HEK293 (cell line): ENCODE measurements around the gene STRA8.

Source experiments
- CTCF ChIP-seq: fragments of 450-650 bp; formaldehyde crosslinking; IDR thresholded peaks from 2 replicates; pipeline ENCODE4 v1.5.1; 2016; ENCODE audit warnings: missing biosample characterization, missing genetic modification characterization
- KLF10 ChIP-seq: fragments of 450-650 bp; IDR thresholded peaks from 2 replicates; pipeline ENCODE4 v1.5.1; 2018; ENCODE audit warnings: missing biosample characterization, mild to moderate bottlenecking, missing genetic modification characterization
- REST ChIP-seq: fragments of 450-650 bp; formaldehyde crosslinking; IDR thresholded peaks from 2 replicates; pipeline ENCODE4 v1.5.1; 2016; ENCODE audit warnings: missing biosample characterization, missing genetic modification characterization
- ZNF785 ChIP-seq: fragments of 450-650 bp; formaldehyde crosslinking; IDR thresholded peaks from 2 replicates; pipeline ENCODE4 v1.5.1; 2016; ENCODE audit warnings: missing biosample characterization, missing genetic modification characterization
- ZNF830 ChIP-seq: fragments of 450-650 bp; IDR thresholded peaks from 2 replicates; pipeline ENCODE4 v1.5.0; 2018; ENCODE audit warnings: missing biosample characterization, missing genetic modification characterization, low read depth, mild to moderate bottlenecking, moderate library complexity
- ZSCAN5A ChIP-seq: fragments of 450-650 bp; formaldehyde crosslinking; IDR thresholded peaks from 2 replicates; pipeline ENCODE4 v1.5.1; 2016; ENCODE audit warnings: missing biosample characterization, missing genetic modification characterization

- TF ChIP-seq REST: no peak
- TF ChIP-seq KLF10 (tag by site-specific recombination): no peak
- no peak for TF ChIP-seq CTCF
- TF ChIP-seq ZNF830 (tag by site-specific recombination): no peak
- TF ChIP-seq ZSCAN5A (tag by site-specific recombination): no peak
- no peak for TF ChIP-seq ZNF785 (tag by site-specific recombination)
Measured at GRCh38 chr7:135291809-135292253, 58.2 kb downstream of the STRA8 start.
